HEK293 (cell line): Measurements from ENCODE around the gene SPRR3.

Source experiments
- CTCF ChIA-PET: fragments of 350-600 bp; formaldehyde crosslinking; extraction: SDS; loops from one replicate; lab custom pipeline; 2021; ENCODE audit warnings: antibody characterized with exemption; lab: Yijun Ruan, JAX
- POLR2A ChIA-PET: fragments of 300-600 bp; formaldehyde crosslinking; extraction: SDS; loops from one replicate; lab custom pipeline; 2020; ENCODE audit warnings: antibody characterized with exemption, inconsistent platforms; lab: Yijun Ruan, JAX
- H3K27ac ChIP-seq: fragments of 200-500 bp; sonication (Bioruptor generic); 2 replicates; pipeline ENCODE4 v1.5.1; 2014; ENCODE audit warnings: low read depth, low read length, control low read depth, inconsistent platforms; ENCODE audit errors: extremely low read depth
- H3K36me3 ChIP-seq, 2 experiments: fragments of 200-500 bp in 1 of 2; sonication (Bioruptor generic) in 1 of 2; 1 replicate in 1 of 2; 2 replicates in 1 of 2; pipeline ENCODE4 v1.5.1; 2014 to 2017; ENCODE audit warnings: inconsistent platforms in 2 of 2, low read length in 2 of 2; ENCODE audit not compliant: control insufficient read depth in 2 of 2, insufficient read depth in 1 of 2
- H3K4me1 ChIP-seq: fragments of 200-500 bp; sonication (Bioruptor generic); 2 replicates; pipeline ENCODE4 v1.5.1; 2014; ENCODE audit warnings: mild to moderate bottlenecking, low read length, inconsistent platforms; ENCODE audit not compliant: control insufficient read depth, insufficient read depth
- H3K4me3 ChIP-seq: 2 replicates; pipeline ENCODE4 v1.5.1; 2011; ENCODE audit warnings: low read depth, mild to moderate bottlenecking, control low read depth, low read length, moderate library complexity
- H3K9me3 ChIP-seq: fragments of 200-500 bp; sonication (Bioruptor generic); 2 replicates; pipeline ENCODE4 v1.5.1; 2014; ENCODE audit warnings: low read depth, low read length, inconsistent platforms; ENCODE audit not compliant: control insufficient read depth, insufficient read depth
- WT1 ChIP-seq: fragments of 450-650 bp; formaldehyde crosslinking; IDR thresholded peaks from 2 replicates; pipeline ENCODE4 v1.5.1; 2016; ENCODE audit warnings: missing biosample characterization, missing genetic modification characterization
- ZFP69B ChIP-seq: fragments of 450-650 bp; formaldehyde crosslinking; IDR thresholded peaks from 2 replicates; pipeline ENCODE4 v1.5.1; 2016; ENCODE audit warnings: missing biosample characterization, missing genetic modification characterization
- ZNF10 ChIP-seq: fragments of 450-650 bp; formaldehyde crosslinking; IDR thresholded peaks from 2 replicates; pipeline ENCODE4 v1.5.1; 2017; ENCODE audit warnings: missing biosample characterization, missing genetic modification characterization
- ZNF133 ChIP-seq: fragments of 450-650 bp; formaldehyde crosslinking; IDR thresholded peaks from 2 replicates; pipeline ENCODE4 v1.5.1; 2016; ENCODE audit warnings: missing biosample characterization, missing genetic modification characterization
- ZNF16 ChIP-seq: fragments of 450-650 bp; formaldehyde crosslinking; IDR thresholded peaks from 2 replicates; pipeline ENCODE4 v1.5.1; 2016; ENCODE audit warnings: low read depth, missing biosample characterization, missing genetic modification characterization
- ZNF239 ChIP-seq: fragments of 450-650 bp; formaldehyde crosslinking; IDR thresholded peaks from 2 replicates; pipeline ENCODE4 v1.5.1; 2016; ENCODE audit warnings: missing biosample characterization, missing genetic modification characterization
- ZNF266 ChIP-seq: fragments of 450-650 bp; formaldehyde crosslinking; IDR thresholded peaks from 2 replicates; pipeline ENCODE4 v1.5.1; 2016; ENCODE audit warnings: missing biosample characterization, missing genetic modification characterization, low read depth
- ZNF423 ChIP-seq: fragments of 450-650 bp; formaldehyde crosslinking; IDR thresholded peaks from 2 replicates; pipeline ENCODE4 v1.5.1; 2016; ENCODE audit warnings: missing biosample characterization, missing genetic modification characterization
- ZNF621 ChIP-seq: fragments of 450-650 bp; formaldehyde crosslinking; IDR thresholded peaks from 2 replicates; pipeline ENCODE4 v1.5.1; 2017; ENCODE audit warnings: missing biosample characterization, missing genetic modification characterization
- ZNF747 ChIP-seq: fragments of 450-650 bp; formaldehyde crosslinking; IDR thresholded peaks from 2 replicates; pipeline ENCODE4 v1.5.1; 2016; ENCODE audit warnings: missing biosample characterization, missing genetic modification characterization
- TF ChIP-seq, protein P1 (sequence below): fragments of 450-650 bp; formaldehyde crosslinking; IDR thresholded peaks from 2 replicates; pipeline ENCODE4 v1.5.1; 2016; ENCODE audit warnings: missing biosample characterization, missing genetic modification characterization
- TF ChIP-seq, protein P2 (sequence below): fragments of 450-650 bp; formaldehyde crosslinking; IDR thresholded peaks from 2 replicates; pipeline ENCODE4 v1.5.1; 2016; ENCODE audit warnings: missing biosample characterization, missing genetic modification characterization, borderline replicate concordance
- TF ChIP-seq, protein P3 (sequence below): fragments of 450-650 bp; formaldehyde crosslinking; conservative IDR thresholded peaks from 2 replicates; pipeline ENCODE4 v1.5.1; 2016; ENCODE audit warnings: low read depth, missing biosample characterization, missing genetic modification characterization
- TF ChIP-seq, protein P4 (sequence below): fragments of 450-650 bp; formaldehyde crosslinking; IDR thresholded peaks from 2 replicates; pipeline ENCODE4 v1.5.1; 2017; ENCODE audit warnings: missing biosample characterization, mild to moderate bottlenecking, missing genetic modification characterization, moderate library complexity
- TF ChIP-seq, protein P5 (sequence below): fragments of 450-650 bp; formaldehyde crosslinking; IDR thresholded peaks from 2 replicates; pipeline ENCODE4 v1.5.1; 2017; ENCODE audit warnings: missing biosample characterization, missing genetic modification characterization

The SPRR3 gene

DNA sequence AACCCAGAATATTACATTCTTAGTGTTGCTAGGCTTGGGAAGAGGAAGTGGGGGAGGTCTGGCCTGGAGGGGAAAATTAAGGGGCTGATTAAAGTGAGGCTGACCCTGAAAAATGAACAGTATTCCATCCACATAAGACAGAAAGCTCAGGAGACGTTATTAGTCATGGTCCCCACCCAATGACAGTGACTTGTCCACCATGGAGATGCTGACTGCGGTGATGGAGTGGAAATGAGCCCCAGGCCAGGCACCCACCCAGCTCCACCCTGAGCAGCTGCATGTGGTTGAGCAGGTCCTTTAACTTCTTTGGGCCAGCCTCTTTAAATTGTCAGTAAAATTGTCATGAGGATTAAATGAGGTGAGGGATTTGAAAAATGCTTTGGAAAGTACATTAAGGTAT lies 32.5 kb upstream of the SPRR3 start (continued):
- no peak for TF ChIP-seq ZNF266 (tag by site-specific recombination)
- TF ChIP-seq ZNF423: no peak

DNA sequence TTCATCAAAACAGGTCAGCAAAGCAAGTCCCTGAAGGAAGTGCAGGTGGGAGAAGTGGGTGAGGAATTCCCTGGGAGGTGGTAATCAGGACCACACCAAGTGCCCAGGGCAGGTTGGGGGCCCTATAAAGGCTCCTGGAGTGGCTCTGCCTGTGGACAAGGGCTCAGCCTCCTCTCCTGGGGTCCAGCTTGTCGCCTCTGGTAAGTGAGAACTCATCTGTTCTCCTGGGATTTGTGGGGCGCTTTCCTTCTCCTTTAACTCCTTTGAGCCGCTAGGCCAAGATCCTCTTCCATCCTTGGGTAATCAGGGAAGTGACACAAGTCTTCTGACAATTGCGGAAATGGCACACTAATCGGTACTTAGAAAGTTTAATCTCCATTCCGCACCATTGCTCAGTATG lies 31.1 kb upstream of the SPRR3 start, which contains the start of gene SPRR4:
SPRR4 (plus strand) TSS at position 154 of the 400 bp plus-strand sequence. CDS start 1,243 bp downstream, outside the sequence.
- POLR2A ChIA-PET: no interaction called here
- CTCF ChIA-PET: no interaction called here
- no peaks in the 10 kb centered on the region for H3K9me3 ChIP-seq
- H3K4me1 ChIP-seq: no peaks in the 10 kb centered on the region
- no peak within 1 kb of the TSS for H3K4me3 ChIP-seq
- TF ChIP-seq, protein P1, sequence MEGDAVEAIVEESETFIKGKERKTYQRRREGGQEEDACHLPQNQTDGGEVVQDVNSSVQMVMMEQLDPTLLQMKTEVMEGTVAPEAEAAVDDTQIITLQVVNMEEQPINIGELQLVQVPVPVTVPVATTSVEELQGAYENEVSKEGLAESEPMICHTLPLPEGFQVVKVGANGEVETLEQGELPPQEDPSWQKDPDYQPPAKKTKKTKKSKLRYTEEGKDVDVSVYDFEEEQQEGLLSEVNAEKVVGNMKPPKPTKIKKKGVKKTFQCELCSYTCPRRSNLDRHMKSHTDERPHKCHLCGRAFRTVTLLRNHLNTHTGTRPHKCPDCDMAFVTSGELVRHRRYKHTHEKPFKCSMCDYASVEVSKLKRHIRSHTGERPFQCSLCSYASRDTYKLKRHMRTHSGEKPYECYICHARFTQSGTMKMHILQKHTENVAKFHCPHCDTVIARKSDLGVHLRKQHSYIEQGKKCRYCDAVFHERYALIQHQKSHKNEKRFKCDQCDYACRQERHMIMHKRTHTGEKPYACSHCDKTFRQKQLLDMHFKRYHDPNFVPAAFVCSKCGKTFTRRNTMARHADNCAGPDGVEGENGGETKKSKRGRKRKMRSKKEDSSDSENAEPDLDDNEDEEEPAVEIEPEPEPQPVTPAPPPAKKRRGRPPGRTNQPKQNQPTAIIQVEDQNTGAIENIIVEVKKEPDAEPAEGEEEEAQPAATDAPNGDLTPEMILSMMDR (tag by site-specific recombination): no peak
- TF ChIP-seq, protein P2, sequence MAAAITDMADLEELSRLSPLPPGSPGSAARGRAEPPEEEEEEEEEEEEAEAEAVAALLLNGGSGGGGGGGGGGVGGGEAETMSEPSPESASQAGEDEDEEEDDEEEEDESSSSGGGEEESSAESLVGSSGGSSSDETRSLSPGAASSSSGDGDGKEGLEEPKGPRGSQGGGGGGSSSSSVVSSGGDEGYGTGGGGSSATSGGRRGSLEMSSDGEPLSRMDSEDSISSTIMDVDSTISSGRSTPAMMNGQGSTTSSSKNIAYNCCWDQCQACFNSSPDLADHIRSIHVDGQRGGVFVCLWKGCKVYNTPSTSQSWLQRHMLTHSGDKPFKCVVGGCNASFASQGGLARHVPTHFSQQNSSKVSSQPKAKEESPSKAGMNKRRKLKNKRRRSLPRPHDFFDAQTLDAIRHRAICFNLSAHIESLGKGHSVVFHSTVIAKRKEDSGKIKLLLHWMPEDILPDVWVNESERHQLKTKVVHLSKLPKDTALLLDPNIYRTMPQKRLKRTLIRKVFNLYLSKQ (tag by site-specific recombination): no peak
- TF ChIP-seq, protein P3, sequence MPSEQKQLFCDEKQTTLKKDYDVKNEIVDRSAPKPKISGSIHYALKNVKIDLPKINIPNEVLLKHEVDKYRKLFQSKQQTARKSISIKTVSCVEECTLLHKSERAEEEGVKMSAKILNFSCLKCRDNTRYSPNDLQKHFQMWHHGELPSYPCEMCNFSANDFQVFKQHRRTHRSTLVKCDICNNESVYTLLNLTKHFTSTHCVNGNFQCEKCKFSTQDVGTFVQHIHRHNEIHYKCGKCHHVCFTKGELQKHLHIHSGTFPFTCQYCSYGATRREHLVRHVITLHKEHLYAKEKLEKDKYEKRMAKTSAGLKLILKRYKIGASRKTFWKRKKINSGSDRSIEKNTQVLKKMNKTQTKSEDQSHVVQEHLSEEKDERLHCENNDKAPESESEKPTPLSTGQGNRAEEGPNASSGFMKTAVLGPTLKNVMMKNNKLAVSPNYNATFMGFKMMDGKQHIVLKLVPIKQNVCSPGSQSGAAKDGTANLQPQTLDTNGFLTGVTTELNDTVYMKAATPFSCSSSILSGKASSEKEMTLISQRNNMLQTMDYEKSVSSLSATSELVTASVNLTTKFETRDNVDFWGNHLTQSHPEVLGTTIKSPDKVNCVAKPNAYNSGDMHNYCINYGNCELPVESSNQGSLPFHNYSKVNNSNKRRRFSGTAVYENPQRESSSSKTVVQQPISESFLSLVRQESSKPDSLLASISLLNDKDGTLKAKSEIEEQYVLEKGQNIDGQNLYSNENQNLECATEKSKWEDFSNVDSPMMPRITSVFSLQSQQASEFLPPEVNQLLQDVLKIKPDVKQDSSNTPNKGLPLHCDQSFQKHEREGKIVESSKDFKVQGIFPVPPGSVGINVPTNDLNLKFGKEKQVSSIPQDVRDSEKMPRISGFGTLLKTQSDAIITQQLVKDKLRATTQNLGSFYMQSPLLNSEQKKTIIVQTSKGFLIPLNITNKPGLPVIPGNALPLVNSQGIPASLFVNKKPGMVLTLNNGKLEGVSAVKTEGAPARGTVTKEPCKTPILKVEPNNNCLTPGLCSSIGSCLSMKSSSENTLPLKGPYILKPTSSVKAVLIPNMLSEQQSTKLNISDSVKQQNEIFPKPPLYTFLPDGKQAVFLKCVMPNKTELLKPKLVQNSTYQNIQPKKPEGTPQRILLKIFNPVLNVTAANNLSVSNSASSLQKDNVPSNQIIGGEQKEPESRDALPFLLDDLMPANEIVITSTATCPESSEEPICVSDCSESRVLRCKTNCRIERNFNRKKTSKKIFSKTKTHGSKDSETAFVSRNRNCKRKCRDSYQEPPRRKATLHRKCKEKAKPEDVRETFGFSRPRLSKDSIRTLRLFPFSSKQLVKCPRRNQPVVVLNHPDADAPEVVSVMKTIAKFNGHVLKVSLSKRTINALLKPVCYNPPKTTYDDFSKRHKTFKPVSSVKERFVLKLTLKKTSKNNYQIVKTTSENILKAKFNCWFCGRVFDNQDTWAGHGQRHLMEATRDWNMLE (tag by site-specific recombination): no peak
- TF ChIP-seq WT1 (no peak), ZNF16 (tag by site-specific recombination) (no peak), ZNF747 (tag by site-specific recombination) (no peak), ZNF239 (no peak), ZFP69B (no peak), ZNF621 (tag by site-specific recombination) (no peak), ZNF10 (tag by site-specific recombination) (no peak), ZNF133 (tag by site-specific recombination) (no peak)
- TF ChIP-seq, protein P4, sequence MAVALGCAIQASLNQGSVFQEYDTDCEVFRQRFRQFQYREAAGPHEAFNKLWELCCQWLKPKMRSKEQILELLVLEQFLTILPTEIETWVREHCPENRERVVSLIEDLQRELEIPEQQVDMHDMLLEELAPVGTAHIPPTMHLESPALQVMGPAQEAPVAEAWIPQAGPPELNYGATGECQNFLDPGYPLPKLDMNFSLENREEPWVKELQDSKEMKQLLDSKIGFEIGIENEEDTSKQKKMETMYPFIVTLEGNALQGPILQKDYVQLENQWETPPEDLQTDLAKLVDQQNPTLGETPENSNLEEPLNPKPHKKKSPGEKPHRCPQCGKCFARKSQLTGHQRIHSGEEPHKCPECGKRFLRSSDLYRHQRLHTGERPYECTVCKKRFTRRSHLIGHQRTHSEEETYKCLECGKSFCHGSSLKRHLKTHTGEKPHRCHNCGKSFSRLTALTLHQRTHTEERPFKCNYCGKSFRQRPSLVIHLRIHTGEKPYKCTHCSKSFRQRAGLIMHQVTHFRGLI (tag by site-specific recombination): no peak
- TF ChIP-seq, protein P5, sequence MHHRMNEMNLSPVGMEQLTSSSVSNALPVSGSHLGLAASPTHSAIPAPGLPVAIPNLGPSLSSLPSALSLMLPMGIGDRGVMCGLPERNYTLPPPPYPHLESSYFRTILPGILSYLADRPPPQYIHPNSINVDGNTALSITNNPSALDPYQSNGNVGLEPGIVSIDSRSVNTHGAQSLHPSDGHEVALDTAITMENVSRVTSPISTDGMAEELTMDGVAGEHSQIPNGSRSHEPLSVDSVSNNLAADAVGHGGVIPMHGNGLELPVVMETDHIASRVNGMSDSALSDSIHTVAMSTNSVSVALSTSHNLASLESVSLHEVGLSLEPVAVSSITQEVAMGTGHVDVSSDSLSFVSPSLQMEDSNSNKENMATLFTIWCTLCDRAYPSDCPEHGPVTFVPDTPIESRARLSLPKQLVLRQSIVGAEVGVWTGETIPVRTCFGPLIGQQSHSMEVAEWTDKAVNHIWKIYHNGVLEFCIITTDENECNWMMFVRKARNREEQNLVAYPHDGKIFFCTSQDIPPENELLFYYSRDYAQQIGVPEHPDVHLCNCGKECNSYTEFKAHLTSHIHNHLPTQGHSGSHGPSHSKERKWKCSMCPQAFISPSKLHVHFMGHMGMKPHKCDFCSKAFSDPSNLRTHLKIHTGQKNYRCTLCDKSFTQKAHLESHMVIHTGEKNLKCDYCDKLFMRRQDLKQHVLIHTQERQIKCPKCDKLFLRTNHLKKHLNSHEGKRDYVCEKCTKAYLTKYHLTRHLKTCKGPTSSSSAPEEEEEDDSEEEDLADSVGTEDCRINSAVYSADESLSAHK: no peak
- TF ChIP-seq, all 188 proteins: peak for 0
- H3K27ac ChIP-seq: no peak within 1 kb of the TSS
- H3K36me3 ChIP-seq: no peaks in the 10 kb centered on the region
